Smooth muscle cell of the brain vasculature (primary cell): ENCODE results near the gene RGPD4.

Experiments used
- DNase-seq: peaks from one replicate; pipeline ENCODE4 v3.0.0-alpha.2; 2012; ENCODE audit warnings: low read depth, low spot score

RGPD4 gene

GRCh38 chr2:107927034-107927534 is 100.4 kb downstream of the RGPD4 start:
- no peak for DNase-seq

GRCh38 chr2:107931412-107931811 is 104.7 kb downstream of the RGPD4 start:
- no peak for DNase-seq

- DNase-seq, result no peak
Measured at GRCh38 chr2:107932488-107932887, 105.8 kb downstream of the RGPD4 start.

GRCh38 chr2:107932979-107933378 is 106.3 kb downstream of the RGPD4 start:
- DNase-seq, result no peak

GRCh38 chr2:107936433-107937359 is 110.0 kb downstream of the RGPD4 start:
- DNase-seq, result no peak
